Measurements from ENCODE around the gene ACTL10. TPM values are rescaled to one million over a fixed set of nuclear protein-coding genes. Genes with fewer than 3 reads are reported as not detected.

ACTL10 gene
- total RNA-seq, 1 donor from 2014 or later: 1.3 TPM

DNA sequence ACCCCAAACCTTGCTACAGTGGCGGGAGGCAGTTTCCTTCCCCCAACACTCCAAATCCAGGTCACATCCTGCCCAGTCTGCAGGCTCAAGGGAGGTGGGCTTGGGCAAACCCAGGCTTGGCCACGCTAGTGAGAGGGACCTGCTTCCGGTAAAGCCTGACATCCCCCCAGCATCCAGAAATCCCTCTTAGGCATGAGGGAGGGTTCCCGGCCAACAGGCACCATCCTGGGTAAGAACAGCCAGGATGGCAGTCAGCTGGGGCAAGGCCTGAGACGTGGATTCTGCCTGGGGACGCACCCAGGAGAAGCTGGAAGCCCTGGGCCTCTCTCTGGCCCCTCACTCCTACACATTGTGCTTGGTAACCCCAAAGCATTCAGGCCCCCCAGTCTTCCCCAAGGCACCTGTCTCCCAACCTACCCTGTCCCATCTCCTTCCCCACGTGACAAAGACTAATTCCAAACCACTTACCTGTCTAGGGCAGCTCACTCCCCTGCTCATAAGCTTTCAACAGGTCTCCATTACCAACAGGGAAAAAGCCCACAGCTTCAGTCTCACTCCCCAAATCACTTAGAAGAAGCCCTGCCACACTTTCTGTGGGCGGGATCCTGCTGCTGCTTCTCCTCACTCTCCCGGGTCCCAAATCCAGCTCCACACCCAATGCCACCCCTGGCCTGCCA, 2.5 kb upstream of the ACTL10 start:
- H3K27me3 ChIP-seq: no peaks in the 10 kb centered on the region
- intact Hi-C loops (cut with DNase I): no loop called here
- TF ChIP-seq, protein P1, sequence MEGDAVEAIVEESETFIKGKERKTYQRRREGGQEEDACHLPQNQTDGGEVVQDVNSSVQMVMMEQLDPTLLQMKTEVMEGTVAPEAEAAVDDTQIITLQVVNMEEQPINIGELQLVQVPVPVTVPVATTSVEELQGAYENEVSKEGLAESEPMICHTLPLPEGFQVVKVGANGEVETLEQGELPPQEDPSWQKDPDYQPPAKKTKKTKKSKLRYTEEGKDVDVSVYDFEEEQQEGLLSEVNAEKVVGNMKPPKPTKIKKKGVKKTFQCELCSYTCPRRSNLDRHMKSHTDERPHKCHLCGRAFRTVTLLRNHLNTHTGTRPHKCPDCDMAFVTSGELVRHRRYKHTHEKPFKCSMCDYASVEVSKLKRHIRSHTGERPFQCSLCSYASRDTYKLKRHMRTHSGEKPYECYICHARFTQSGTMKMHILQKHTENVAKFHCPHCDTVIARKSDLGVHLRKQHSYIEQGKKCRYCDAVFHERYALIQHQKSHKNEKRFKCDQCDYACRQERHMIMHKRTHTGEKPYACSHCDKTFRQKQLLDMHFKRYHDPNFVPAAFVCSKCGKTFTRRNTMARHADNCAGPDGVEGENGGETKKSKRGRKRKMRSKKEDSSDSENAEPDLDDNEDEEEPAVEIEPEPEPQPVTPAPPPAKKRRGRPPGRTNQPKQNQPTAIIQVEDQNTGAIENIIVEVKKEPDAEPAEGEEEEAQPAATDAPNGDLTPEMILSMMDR (IDR thresholded peaks at IDR 0.05): no peak
- peaks cover 24% of the 10 kb centered on the region for H3K4me1 ChIP-seq
- DNase-seq (no peak), ATAC-seq (no peak)
- H3K9me3 ChIP-seq: no peaks in the 10 kb centered on the region
- peaks cover 17% of the 10 kb centered on the region for H3K36me3 ChIP-seq
- peak overlapping the region; percentile 89 for H3K27ac ChIP-seq
- peak overlapping the region; percentile 82 for H3K4me3 ChIP-seq

DNA sequence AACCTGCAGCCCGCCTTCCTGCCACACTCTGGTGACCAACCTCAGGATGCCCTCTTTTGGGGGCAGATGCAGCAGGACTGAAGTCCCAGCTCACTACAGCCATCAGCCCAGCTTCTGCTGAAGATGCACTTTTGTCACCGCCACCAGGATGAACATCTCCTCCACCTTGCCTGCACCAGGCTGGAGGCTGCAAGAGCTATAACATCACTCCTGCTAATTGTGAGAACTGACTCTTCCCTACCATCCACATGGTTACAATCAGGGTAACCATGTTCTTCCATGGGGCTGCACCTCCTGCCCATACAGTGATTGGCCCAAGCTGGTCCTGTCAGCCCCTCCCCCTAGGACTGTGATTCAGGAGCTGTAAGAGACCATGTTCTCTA, 2.0 kb upstream of the ACTL10 start:
- H3K9me3 ChIP-seq: no peaks in the 10 kb centered on the region
- H3K4me1 ChIP-seq: peaks cover 24% of the 10 kb centered on the region
- no peak for DNase-seq
- H3K27me3 ChIP-seq: no peaks in the 10 kb centered on the region
- H3K4me3 ChIP-seq: no peak overlapping the region
- intact Hi-C loops (cut with DNase I): no loop called here
- peak overlapping the region; percentile 89 for H3K27ac ChIP-seq
- ATAC-seq: no peak
- TF ChIP-seq, protein P1 (IDR thresholded peaks at IDR 0.05): no peak
- H3K36me3 ChIP-seq: peaks cover 13% of the 10 kb centered on the region

DNA sequence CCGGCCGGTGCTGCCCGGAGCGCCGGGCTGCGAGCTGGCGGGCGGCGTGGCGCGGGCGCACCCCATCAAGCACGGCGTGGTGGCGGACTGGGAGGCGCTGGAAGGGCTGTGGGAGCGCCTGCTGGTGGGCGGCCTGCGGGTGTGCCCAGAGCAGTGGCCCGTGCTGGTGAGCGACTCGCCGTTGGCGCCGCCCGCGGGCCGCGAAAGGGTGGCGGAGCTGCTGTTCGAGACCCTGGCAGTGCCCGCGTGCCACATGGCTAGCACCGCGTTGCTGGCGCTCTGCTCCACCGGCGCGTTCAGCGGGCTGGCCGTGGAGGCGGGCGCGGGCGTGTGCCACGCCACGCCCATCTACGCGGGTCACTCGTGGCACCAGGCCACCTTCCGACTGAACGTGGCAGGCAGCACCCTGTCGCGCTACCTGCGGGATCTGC, 517 bp downstream of the ACTL10 start:
- Histone ChIP-seq H3K4me3 (peak overlapping the region; percentile 58), H3K27me3 (no peaks in the 10 kb centered on the region), H3K36me3 (peaks cover 16% of the 10 kb centered on the region), H3K27ac (peak overlapping the region; percentile 84), H3K4me1 (peaks cover 24% of the 10 kb centered on the region), H3K9me3 (no peaks in the 10 kb centered on the region)
- peak; percentile 0 for ATAC-seq
- TF ChIP-seq, protein P1 (IDR thresholded peaks at IDR 0.05): no peak
- intact Hi-C loops (cut with DNase I): no loop called here
- DNase-seq: no peak

DNA sequence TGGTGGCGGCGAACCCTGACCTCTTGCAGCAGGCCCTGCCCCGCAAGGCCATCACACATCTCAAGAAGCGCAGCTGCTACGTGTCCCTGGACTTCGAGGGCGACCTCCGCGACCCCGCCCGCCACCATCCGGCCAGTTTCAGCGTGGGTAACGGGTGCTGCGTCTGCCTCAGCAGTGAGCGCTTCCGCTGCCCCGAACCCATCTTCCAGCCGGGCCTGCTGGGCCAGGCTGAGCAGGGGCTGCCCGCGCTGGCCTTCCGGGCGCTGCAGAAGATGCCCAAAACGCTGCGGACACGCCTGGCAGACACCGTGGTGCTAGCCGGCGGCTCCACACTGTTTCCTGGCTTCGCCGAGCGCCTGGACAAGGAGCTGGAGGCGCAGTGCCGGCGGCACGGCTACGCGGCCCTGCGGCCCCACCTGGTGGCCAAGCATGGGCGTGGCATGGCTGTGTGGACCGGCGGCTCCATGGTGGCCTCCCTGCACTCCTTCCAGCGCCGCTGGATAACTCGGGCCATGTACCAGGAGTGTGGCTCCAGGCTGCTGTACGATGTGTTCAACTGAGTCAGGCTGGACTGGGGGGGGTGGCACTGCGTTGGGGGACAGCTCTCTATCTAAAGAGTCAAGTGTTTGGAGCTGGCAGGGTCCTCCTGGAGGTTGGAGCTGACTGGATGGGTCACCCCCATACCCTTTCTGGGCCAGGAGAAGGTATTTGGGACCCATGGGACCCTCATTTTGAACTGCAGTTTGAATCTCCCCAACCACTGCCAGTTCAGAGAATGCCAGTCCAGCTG, 1.1 kb downstream of the ACTL10 start:
- DNase-seq (peak; percentile 86), ATAC-seq (peak; percentile 69)
- Histone ChIP-seq H3K4me3 (peak overlapping the region; percentile 58), H3K27me3 (no peaks in the 10 kb centered on the region), H3K9me3 (no peaks in the 10 kb centered on the region), H3K27ac (peak overlapping the region; percentile 84), H3K4me1 (peaks cover 24% of the 10 kb centered on the region), H3K36me3 (peaks cover 16% of the 10 kb centered on the region)
- TF ChIP-seq, protein P1 (IDR thresholded peaks at IDR 0.05): peak; percentile 83
- intact Hi-C loops (cut with DNase I): no loop called here

DNA sequence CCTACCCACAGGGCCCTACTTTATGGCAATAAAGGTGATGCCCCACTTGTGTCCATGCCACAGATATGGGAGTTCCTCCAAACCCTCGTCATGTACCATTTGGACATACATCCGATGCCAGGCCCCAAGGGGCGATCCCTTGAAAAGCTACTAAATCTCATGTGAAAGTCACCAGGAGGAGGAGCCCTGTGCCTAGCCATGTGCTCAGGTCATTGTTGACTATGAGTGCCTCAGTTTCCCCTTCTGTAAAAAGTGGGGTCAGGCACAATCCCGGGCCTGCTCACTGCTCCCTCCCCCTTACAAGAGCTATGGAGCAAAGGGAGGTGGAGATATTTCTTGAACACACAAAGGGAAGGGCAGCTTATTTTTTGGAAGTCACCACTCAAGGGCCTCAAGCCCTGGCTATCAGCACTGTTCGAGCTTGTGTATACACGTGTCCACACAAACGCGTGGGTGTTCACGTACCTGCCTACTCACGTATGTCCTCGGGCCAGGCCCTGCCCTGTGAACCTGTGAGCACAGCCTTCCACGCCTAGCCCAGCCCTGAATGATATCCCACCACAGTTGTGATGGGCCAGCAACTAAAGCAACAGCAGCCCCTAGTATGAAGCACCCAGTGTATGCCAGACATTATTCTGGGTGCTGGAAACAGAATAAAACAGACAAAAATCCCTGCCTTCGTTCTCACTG, 1.9 kb downstream of the ACTL10 start:
- TF ChIP-seq, protein P1 (IDR thresholded peaks at IDR 0.05): no peak
- Histone ChIP-seq H3K27ac (no peak overlapping the region), H3K9me3 (no peaks in the 10 kb centered on the region), H3K36me3 (peaks cover 16% of the 10 kb centered on the region), H3K4me3 (no peak overlapping the region), H3K27me3 (no peaks in the 10 kb centered on the region), H3K4me1 (peaks cover 30% of the 10 kb centered on the region)
- intact Hi-C loops (cut with DNase I): no loop called here
- ATAC-seq (no peak), DNase-seq (no peak)
